ENCODE measurements around the gene KIRREL3. TPM values are rescaled to one million over a fixed set of nuclear protein-coding genes. Genes with fewer than 3 reads are reported as not detected.

The KIRREL3 gene
- total and polyA plus RNA-seq, 9 of the 15 experiments (the other 6 are each of a cell fraction or from before 2014, with no cell fraction given) = 0.04 to 0.10 TPM; not detected in 7

DNA sequence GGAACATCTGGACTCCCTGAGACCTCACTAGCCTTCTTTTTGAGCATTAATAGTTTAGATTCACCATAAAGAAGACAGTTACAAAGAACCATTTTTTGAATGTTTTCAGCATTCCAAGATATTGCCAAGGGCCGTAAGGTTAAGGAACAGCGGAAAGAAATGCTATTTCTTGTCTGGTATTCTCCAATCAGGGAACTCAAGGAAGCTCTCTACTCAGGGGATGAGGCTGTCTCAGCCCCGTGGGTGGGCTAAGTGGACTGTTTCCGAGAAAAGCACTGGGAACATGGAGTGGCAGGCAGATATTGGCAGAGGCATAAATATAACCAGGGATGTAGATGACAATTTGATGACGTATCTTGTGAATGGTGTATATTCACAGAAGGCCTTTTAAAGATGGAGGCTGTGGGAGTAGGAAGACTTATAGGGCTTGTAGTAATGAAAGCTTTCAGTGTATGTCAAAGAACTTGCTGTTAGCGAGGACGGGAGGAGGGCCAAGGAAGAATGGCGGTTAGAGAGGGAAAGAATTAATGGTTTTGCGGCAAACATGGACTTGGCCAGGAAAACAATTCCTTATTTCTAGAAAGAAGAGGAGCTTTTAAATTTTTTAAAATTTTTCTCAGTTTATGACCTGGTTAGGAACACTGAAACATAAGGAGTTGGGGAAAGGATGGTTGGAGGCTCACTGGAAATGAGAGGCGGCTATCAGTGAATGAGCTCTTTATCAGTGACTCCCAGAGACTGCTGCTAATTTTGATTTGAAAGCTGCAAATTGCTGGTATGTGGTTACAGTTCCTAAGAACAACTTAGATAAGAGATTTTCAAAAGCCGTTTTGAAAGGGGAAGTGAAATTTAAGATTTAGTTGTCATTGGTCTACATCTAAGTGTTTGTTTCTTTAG, 580.5 kb downstream of the KIRREL3 start (continued):
- TF ChIP-seq, protein P1, sequence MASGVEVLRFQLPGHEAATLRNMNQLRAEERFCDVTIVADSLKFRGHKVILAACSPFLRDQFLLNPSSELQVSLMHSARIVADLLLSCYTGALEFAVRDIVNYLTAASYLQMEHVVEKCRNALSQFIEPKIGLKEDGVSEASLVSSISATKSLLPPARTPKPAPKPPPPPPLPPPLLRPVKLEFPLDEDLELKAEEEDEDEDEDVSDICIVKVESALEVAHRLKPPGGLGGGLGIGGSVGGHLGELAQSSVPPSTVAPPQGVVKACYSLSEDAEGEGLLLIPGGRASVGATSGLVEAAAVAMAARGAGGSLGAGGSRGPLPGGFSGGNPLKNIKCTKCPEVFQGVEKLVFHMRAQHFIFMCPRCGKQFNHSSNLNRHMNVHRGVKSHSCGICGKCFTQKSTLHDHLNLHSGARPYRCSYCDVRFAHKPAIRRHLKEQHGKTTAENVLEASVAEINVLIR (CRISPR knock-in tag; IDR thresholded peaks at IDR 0.05) = no peak
- no peak for TF ChIP-seq PHF20 (IDR thresholded peaks at IDR 0.05; ENCODE audit: partially characterized antibody)
- TF ChIP-seq ZNF12 (CRISPR knock-in tag; IDR thresholded peaks at IDR 0.05) = no peak
- TF ChIP-seq POLR2H (tag; IDR thresholded peaks at IDR 0.05; ENCODE audit: low read depth) = no peak
- TF ChIP-seq, protein P2, sequence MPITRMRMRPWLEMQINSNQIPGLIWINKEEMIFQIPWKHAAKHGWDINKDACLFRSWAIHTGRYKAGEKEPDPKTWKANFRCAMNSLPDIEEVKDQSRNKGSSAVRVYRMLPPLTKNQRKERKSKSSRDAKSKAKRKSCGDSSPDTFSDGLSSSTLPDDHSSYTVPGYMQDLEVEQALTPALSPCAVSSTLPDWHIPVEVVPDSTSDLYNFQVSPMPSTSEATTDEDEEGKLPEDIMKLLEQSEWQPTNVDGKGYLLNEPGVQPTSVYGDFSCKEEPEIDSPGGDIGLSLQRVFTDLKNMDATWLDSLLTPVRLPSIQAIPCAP (CRISPR knock-in tag; IDR thresholded peaks at IDR 0.05; ENCODE audit: borderline replicate concordance) = no peak
- TF ChIP-seq, protein P3, sequence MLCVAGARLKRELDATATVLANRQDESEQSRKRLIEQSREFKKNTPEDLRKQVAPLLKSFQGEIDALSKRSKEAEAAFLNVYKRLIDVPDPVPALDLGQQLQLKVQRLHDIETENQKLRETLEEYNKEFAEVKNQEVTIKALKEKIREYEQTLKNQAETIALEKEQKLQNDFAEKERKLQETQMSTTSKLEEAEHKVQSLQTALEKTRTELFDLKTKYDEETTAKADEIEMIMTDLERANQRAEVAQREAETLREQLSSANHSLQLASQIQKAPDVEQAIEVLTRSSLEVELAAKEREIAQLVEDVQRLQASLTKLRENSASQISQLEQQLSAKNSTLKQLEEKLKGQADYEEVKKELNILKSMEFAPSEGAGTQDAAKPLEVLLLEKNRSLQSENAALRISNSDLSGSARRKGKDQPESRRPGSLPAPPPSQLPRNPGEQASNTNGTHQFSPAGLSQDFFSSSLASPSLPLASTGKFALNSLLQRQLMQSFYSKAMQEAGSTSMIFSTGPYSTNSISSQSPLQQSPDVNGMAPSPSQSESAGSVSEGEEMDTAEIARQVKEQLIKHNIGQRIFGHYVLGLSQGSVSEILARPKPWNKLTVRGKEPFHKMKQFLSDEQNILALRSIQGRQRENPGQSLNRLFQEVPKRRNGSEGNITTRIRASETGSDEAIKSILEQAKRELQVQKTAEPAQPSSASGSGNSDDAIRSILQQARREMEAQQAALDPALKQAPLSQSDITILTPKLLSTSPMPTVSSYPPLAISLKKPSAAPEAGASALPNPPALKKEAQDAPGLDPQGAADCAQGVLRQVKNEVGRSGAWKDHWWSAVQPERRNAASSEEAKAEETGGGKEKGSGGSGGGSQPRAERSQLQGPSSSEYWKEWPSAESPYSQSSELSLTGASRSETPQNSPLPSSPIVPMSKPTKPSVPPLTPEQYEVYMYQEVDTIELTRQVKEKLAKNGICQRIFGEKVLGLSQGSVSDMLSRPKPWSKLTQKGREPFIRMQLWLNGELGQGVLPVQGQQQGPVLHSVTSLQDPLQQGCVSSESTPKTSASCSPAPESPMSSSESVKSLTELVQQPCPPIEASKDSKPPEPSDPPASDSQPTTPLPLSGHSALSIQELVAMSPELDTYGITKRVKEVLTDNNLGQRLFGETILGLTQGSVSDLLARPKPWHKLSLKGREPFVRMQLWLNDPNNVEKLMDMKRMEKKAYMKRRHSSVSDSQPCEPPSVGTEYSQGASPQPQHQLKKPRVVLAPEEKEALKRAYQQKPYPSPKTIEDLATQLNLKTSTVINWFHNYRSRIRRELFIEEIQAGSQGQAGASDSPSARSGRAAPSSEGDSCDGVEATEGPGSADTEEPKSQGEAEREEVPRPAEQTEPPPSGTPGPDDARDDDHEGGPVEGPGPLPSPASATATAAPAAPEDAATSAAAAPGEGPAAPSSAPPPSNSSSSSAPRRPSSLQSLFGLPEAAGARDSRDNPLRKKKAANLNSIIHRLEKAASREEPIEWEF (CRISPR knock-in tag; IDR thresholded peaks at IDR 0.05) = 0 out of 2 replicates have a peak, but pooled peaks have one; percentile 67
- peak; percentile 69 for TF ChIP-seq ELF1 (tag; IDR thresholded peaks at IDR 0.05)
- TF ChIP-seq, protein P4, sequence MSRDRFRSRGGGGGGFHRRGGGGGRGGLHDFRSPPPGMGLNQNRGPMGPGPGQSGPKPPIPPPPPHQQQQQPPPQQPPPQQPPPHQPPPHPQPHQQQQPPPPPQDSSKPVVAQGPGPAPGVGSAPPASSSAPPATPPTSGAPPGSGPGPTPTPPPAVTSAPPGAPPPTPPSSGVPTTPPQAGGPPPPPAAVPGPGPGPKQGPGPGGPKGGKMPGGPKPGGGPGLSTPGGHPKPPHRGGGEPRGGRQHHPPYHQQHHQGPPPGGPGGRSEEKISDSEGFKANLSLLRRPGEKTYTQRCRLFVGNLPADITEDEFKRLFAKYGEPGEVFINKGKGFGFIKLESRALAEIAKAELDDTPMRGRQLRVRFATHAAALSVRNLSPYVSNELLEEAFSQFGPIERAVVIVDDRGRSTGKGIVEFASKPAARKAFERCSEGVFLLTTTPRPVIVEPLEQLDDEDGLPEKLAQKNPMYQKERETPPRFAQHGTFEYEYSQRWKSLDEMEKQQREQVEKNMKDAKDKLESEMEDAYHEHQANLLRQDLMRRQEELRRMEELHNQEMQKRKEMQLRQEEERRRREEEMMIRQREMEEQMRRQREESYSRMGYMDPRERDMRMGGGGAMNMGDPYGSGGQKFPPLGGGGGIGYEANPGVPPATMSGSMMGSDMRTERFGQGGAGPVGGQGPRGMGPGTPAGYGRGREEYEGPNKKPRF (IDR thresholded peaks at IDR 0.05; ENCODE audit: low read depth, low read length) = no peak
- peak; percentile 14 for TF ChIP-seq NUFIP1 (IDR thresholded peaks at IDR 0.05; ENCODE audit: partially characterized antibody)
- no peak for TF ChIP-seq NRF1 (conservative IDR thresholded peaks at IDR 0.05 in 1 of 2, IDR thresholded peaks at IDR 0.05 in 1 of 2)
- TF ChIP-seq PHF21A (IDR thresholded peaks at IDR 0.05; ENCODE audit: borderline replicate concordance, low read depth) = no peak
- TF ChIP-seq KLF1 (tag; IDR thresholded peaks at IDR 0.05) = no peak
- TF ChIP-seq ATF1 (CRISPR knock-in tag; IDR thresholded peaks at IDR 0.05) = no peak
- 0 out of 2 replicates have a peak, but pooled peaks have one; percentile 28 for TF ChIP-seq ATF1 (tag; IDR thresholded peaks at IDR 0.05)
- peak; percentile 94 for TF ChIP-seq HMG20A (CRISPR knock-in tag; conservative IDR thresholded peaks at IDR 0.05)
- TF ChIP-seq HDAC2 (IDR thresholded peaks at IDR 0.05) = peak; percentile 100
- TF ChIP-seq, protein P5, sequence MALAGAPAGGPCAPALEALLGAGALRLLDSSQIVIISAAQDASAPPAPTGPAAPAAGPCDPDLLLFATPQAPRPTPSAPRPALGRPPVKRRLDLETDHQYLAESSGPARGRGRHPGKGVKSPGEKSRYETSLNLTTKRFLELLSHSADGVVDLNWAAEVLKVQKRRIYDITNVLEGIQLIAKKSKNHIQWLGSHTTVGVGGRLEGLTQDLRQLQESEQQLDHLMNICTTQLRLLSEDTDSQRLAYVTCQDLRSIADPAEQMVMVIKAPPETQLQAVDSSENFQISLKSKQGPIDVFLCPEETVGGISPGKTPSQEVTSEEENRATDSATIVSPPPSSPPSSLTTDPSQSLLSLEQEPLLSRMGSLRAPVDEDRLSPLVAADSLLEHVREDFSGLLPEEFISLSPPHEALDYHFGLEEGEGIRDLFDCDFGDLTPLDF (CRISPR knock-in tag; IDR thresholded peaks at IDR 0.05) = no peak

Measured in K562 (cell line).